AG04450 (cell line): ENCODE results near the gene C2orf92. TPM values are rescaled to one million over a fixed set of nuclear protein-coding genes. Genes with fewer than 3 reads are reported as not detected.
"Not testable (repeated sequence)": the region's sequence is repeated elsewhere in the genome, so short reads cannot be mapped to it uniquely, and the experiment has no call there.

Experiments
- CTCF ChIA-PET: fragments of 300-600, 350-600 bp; formaldehyde crosslinking; extraction: SDS; loops from one replicate; lab custom pipeline; 2022; ENCODE audit warnings: antibody characterized with exemption, inconsistent platforms; lab: Charles Lee
- POLR2A ChIA-PET: fragments of 350-600 bp; formaldehyde crosslinking; extraction: SDS; loops from one replicate; lab custom pipeline; 2021; ENCODE audit warnings: antibody characterized with exemption, inconsistent platforms; lab: Yijun Ruan, JAX
- DNase-seq: peaks from one replicate; pipeline ENCODE4 v3.0.0-alpha.2; 2011; ENCODE audit warnings: low read depth, low spot score
- H3K27ac ChIP-seq: one replicate; pipeline ENCODE4 v1.5.1; 2012; ENCODE audit warnings: low read depth, low read length, control low read depth
- H3K27me3 ChIP-seq: one replicate; pipeline ENCODE4 v1.6.0; 2012; ENCODE audit warnings: low read length; ENCODE audit not compliant: control insufficient read depth, insufficient read depth
- H3K4me3 ChIP-seq: 2 replicates; pipeline ENCODE4 v1.5.1; 2011; ENCODE audit warnings: mild to moderate bottlenecking, low read depth, low read length, control low read depth
- H3K9me3 ChIP-seq: 2 replicates; pipeline ENCODE4 v1.5.1; 2012; ENCODE audit warnings: low read length; ENCODE audit not compliant: control insufficient read depth, insufficient read depth
- CTCF ChIP-seq: IDR thresholded peaks from 2 replicates; pipeline ENCODE4 v1.5.1; 2011; ENCODE audit warnings: low read depth, low read length, control low read depth, inconsistent platforms
- polyA plus RNA-seq: library from polyadenylated mRNA; depleted of rRNA; stranded (reverse); fragments of >200 nt; gene quantifications from 2 replicates; pipeline ENCODE4 v1.2.3, GENCODE V29; 2011

The C2orf92 gene
- polyA plus RNA-seq, 1 experiment = 1.5 TPM

- no peaks in the 10 kb centered on the region for H3K9me3 ChIP-seq
- no peak overlapping the region for H3K4me3 ChIP-seq
- DNase-seq = no peak
- no peak overlapping the region for H3K27ac ChIP-seq
- CTCF ChIA-PET = interaction anchor here (4.0 kb wide), 1 partner anchor 8 kb away, joined by 38 read pairs; no protein-coding TSS in a partner anchor
- H3K27me3 ChIP-seq = peaks cover 13% of the 10 kb centered on the region
- no peak for TF ChIP-seq CTCF
- POLR2A ChIA-PET = no interaction called here
Measured at GRCh38 chr2:97706708-97707345, 37.3 kb downstream of the C2orf92 start.

- no peak for TF ChIP-seq CTCF
- no peak overlapping the region for H3K27ac ChIP-seq
- DNase-seq = no peak
- peaks cover 14% of the 10 kb centered on the region for H3K27me3 ChIP-seq
- H3K4me3 ChIP-seq = no peak overlapping the region
- no peaks in the 10 kb centered on the region; the same call in 1 of the 2 replicates for H3K9me3 ChIP-seq
- CTCF ChIA-PET = interaction anchor here (1.8 to 4.0 kb wide), 4 partner anchors 9 to 677 kb away, joined by 5 to 38 read pairs (median 12); no protein-coding TSS in a partner anchor
- POLR2A ChIA-PET = no interaction called here
Measured at GRCh38 chr2:97707362-97708047, 38.0 kb downstream of the C2orf92 start.

- CTCF ChIA-PET = interaction anchor here (1.8 to 4.0 kb wide), 4 partner anchors 9 to 676 kb away, joined by 5 to 38 read pairs (median 12); no protein-coding TSS in a partner anchor
- POLR2A ChIA-PET = no interaction called here
- H3K9me3 ChIP-seq = no peaks in the 10 kb centered on the region; the same call in 1 of the 2 replicates
- no peak overlapping the region for H3K4me3 ChIP-seq
- H3K27ac ChIP-seq = no peak overlapping the region
- H3K27me3 ChIP-seq = peaks cover 10% of the 10 kb centered on the region
- DNase-seq = no peak
- TF ChIP-seq CTCF = no peak
Measured at GRCh38 chr2:97708048-97708380, 38.5 kb downstream of the C2orf92 start.

- DNase-seq = no peak
- CTCF ChIA-PET = interaction anchor here (1.1 to 4.0 kb wide), 8 partner anchors 10 to 677 kb away, joined by 3 to 38 read pairs (median 5); no protein-coding TSS in a partner anchor
- H3K27ac ChIP-seq = no peak overlapping the region
- no peak overlapping the region for H3K4me3 ChIP-seq
- H3K27me3 ChIP-seq = peaks cover 10% of the 10 kb centered on the region
- POLR2A ChIA-PET = interaction anchor here (0.6 kb wide), 1 partner anchor 8 kb away, joined by 3 read pairs; no protein-coding TSS in a partner anchor
- no peaks in the 10 kb centered on the region; the same call in 1 of the 2 replicates for H3K9me3 ChIP-seq
- TF ChIP-seq CTCF = no peak
Measured at GRCh38 chr2:97708608-97709007, 39.1 kb downstream of the C2orf92 start.

GRCh38 chr2:97711394-97711711 is 41.8 kb downstream of the C2orf92 start:
- no peak for TF ChIP-seq CTCF
- no peaks in the 10 kb centered on the region; the same call in 1 of the 2 replicates for H3K9me3 ChIP-seq
- H3K27me3 ChIP-seq = peaks cover 14% of the 10 kb centered on the region
- H3K4me3 ChIP-seq = no peak overlapping the region
- POLR2A ChIA-PET = no interaction called here
- DNase-seq = no peak
- no peak overlapping the region for H3K27ac ChIP-seq
- CTCF ChIA-PET = interaction anchor here (0.5 to 1.0 kb wide), 2 partner anchors 12 to 677 kb away, joined by 3 read pairs; no protein-coding TSS in a partner anchor

GRCh38 chr2:97712175-97712574 is 42.7 kb downstream of the C2orf92 start:
- DNase-seq, CTCF ChIA-PET, H3K27ac ChIP-seq, H3K9me3 ChIP-seq, POLR2A ChIA-PET, H3K4me3 ChIP-seq: not testable (repeated sequence)
- H3K27me3 ChIP-seq = peaks cover 14% of the 10 kb centered on the region
